ENCODE data around the gene S100A12.

DNA sequence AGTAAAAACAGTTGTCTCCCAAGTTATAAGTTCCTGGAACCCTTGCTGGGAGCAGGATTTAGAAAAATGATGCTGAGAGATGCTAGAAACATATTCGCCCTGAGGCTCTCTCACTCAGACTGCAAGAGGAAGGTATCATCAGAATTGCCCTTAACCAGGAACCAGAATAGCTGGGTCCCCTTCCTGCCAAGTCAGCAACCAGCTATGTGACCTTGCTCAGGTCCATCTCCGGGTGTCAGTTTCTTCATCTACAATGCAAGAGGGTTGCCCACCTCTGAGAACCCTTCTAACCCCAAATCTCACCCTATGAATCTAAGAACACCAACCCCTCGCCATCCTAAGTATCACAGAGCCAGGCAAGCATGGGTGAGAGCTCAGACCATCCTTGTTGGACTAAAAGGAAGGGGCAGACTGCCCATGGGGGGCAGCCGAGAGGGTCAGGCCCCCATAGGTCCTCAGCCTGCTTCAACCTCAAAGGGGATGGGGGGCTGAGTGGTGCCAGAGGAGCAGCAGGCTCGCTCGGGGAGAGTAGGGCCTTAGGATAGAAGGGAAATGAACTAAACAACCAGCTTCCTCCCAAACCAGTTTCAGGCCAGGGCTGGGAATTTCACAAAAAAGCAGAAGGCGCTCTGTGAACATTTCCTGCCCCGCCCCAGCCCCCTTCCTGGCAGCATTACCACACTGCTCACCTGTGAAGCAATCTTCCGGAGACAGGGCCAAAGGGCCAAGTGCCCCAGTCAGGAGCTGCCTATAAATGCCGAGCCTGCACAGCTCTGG lies 18.2 kb downstream of the S100A12 start:
- TF ChIP-seq, protein P1, sequence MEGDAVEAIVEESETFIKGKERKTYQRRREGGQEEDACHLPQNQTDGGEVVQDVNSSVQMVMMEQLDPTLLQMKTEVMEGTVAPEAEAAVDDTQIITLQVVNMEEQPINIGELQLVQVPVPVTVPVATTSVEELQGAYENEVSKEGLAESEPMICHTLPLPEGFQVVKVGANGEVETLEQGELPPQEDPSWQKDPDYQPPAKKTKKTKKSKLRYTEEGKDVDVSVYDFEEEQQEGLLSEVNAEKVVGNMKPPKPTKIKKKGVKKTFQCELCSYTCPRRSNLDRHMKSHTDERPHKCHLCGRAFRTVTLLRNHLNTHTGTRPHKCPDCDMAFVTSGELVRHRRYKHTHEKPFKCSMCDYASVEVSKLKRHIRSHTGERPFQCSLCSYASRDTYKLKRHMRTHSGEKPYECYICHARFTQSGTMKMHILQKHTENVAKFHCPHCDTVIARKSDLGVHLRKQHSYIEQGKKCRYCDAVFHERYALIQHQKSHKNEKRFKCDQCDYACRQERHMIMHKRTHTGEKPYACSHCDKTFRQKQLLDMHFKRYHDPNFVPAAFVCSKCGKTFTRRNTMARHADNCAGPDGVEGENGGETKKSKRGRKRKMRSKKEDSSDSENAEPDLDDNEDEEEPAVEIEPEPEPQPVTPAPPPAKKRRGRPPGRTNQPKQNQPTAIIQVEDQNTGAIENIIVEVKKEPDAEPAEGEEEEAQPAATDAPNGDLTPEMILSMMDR (IDR thresholded peaks at IDR 0.05 in 4 of 5, conservative IDR thresholded peaks at IDR 0.05 in 1 of 5) = no peak
- no peak for TF ChIP-seq POLR2A (IDR thresholded peaks at IDR 0.05)
